ENCODE measurements around the gene QPCTL. TPM values are rescaled to one million over a fixed set of nuclear protein-coding genes. Genes with fewer than 3 reads are reported as not detected.

Gene QPCTL
- total and polyA plus RNA-seq, 9 of the 15 experiments (the other 6 are each of a cell fraction or from before 2014, with no cell fraction given): 0.99 to 31.3 (median 12.7) TPM

DNA sequence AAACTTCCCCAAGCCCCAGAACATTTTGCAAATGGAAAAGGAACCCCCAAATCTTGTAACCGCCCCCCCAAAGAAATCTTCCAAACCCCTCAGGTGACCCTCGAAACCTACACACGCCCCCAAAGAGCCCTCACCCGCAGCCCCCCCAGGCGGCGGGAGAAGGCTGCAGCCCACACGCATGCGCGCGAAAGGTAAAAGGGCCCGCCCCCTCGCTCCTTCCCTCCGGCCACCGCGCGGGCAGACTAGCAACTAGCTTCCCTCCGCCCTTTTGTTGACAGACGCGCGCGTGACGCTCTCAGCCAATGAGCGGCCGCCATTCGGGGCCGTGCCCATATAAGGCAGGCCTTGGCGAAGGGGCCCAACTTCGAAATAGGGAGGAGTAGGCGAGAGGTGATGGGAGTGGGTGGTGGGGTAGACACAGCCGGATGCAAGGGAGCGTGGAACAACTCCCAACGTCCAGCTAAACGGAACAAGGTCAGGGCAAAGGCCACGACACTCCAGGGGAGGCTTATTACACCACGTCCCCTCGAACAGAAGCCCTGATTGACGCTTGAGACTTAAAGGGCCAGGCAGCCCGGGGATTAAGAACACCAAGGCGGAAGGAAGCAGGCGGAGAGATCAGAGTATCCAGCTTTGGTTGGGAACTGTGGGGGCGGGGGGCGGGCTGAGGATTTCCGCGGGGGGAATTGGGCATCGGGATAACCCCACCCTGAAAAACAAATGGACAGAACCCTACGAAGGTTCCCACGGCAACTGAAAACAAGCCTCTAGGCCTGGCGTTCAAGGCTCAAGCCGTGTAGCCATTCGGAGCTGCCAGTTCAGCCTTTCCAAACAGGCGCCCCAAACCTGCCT is 24.9 kb downstream of the QPCTL start (continued):
- TF ChIP-seq, protein P1, sequence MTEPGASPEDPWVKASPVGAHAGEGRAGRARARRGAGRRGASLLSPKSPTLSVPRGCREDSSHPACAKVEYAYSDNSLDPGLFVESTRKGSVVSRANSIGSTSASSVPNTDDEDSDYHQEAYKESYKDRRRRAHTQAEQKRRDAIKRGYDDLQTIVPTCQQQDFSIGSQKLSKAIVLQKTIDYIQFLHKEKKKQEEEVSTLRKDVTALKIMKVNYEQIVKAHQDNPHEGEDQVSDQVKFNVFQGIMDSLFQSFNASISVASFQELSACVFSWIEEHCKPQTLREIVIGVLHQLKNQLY (CRISPR knock-in tag; conservative IDR thresholded peaks at IDR 0.05): no peak
- TF ChIP-seq, protein P2, sequence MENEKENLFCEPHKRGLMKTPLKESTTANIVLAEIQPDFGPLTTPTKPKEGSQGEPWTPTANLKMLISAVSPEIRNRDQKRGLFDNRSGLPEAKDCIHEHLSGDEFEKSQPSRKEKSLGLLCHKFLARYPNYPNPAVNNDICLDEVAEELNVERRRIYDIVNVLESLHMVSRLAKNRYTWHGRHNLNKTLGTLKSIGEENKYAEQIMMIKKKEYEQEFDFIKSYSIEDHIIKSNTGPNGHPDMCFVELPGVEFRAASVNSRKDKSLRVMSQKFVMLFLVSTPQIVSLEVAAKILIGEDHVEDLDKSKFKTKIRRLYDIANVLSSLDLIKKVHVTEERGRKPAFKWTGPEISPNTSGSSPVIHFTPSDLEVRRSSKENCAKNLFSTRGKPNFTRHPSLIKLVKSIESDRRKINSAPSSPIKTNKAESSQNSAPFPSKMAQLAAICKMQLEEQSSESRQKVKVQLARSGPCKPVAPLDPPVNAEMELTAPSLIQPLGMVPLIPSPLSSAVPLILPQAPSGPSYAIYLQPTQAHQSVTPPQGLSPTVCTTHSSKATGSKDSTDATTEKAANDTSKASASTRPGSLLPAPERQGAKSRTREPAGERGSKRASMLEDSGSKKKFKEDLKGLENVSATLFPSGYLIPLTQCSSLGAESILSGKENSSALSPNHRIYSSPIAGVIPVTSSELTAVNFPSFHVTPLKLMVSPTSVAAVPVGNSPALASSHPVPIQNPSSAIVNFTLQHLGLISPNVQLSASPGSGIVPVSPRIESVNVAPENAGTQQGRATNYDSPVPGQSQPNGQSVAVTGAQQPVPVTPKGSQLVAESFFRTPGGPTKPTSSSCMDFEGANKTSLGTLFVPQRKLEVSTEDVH (IDR thresholded peaks at IDR 0.05; ENCODE audit: low read depth, partially characterized antibody): no peak
- TF ChIP-seq ARID2 (IDR thresholded peaks at IDR 0.05) (no peak), ZNF561 (CRISPR knock-in tag; conservative IDR thresholded peaks at IDR 0.05) (no peak), ATF7 (IDR thresholded peaks at IDR 0.05) (peak; percentile 90), ZC3H8 (IDR thresholded peaks at IDR 0.05) (no peak), ZNF408 (CRISPR knock-in tag; IDR thresholded peaks at IDR 0.05; ENCODE audit: low read depth) (no peak), RBM17 (IDR thresholded peaks at IDR 0.05; ENCODE audit: borderline replicate concordance, low read depth, low read length) (no peak), ZNF551 (CRISPR knock-in tag; IDR thresholded peaks at IDR 0.05) (no peak), FOXJ3 (CRISPR knock-in tag; IDR thresholded peaks at IDR 0.05) (no peak), L3MBTL2 (IDR thresholded peaks at IDR 0.05) (peak; percentile 67), MAFK (IDR thresholded peaks at IDR 0.05; ENCODE audit: low read length) (peak; percentile 76), CBX1 (IDR thresholded peaks at IDR 0.05; ENCODE audit: low read depth) (no peak), SMC3 (conservative IDR thresholded peaks at IDR 0.05; ENCODE audit: insufficient read depth, low read depth, low read length) (no peak), LEF1 (IDR thresholded peaks at IDR 0.05) (peak; percentile 88), MYBL2 (IDR thresholded peaks at IDR 0.05; ENCODE audit: low read depth) (no peak), MYBL2 (CRISPR knock-in tag; IDR thresholded peaks at IDR 0.05; ENCODE audit: borderline replicate concordance) (no peak), SMAD2 (IDR thresholded peaks at IDR 0.05; ENCODE audit: low read depth, low read length) (no peak), KLF10 (CRISPR knock-in tag; IDR thresholded peaks at IDR 0.05) (no peak), THRAP3 (IDR thresholded peaks at IDR 0.05; ENCODE audit: borderline replicate concordance) (no peak), ZNF75A (CRISPR knock-in tag; IDR thresholded peaks at IDR 0.05) (no peak), PURB (CRISPR knock-in tag; IDR thresholded peaks at IDR 0.05; ENCODE audit: low read depth) (no peak), TEAD1 (CRISPR knock-in tag; IDR thresholded peaks at IDR 0.05) (no peak; a peak in 2 of 4 replicates)
- TF ChIP-seq, protein P3, sequence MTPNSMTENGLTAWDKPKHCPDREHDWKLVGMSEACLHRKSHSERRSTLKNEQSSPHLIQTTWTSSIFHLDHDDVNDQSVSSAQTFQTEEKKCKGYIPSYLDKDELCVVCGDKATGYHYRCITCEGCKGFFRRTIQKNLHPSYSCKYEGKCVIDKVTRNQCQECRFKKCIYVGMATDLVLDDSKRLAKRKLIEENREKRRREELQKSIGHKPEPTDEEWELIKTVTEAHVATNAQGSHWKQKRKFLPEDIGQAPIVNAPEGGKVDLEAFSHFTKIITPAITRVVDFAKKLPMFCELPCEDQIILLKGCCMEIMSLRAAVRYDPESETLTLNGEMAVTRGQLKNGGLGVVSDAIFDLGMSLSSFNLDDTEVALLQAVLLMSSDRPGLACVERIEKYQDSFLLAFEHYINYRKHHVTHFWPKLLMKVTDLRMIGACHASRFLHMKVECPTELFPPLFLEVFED (CRISPR knock-in tag; conservative IDR thresholded peaks at IDR 0.05): no peak
- TF ChIP-seq, protein P4, sequence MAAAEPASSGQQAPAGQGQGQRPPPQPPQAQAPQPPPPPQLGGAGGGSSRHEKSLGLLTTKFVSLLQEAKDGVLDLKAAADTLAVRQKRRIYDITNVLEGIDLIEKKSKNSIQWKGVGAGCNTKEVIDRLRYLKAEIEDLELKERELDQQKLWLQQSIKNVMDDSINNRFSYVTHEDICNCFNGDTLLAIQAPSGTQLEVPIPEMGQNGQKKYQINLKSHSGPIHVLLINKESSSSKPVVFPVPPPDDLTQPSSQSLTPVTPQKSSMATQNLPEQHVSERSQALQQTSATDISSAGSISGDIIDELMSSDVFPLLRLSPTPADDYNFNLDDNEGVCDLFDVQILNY (CRISPR knock-in tag; IDR thresholded peaks at IDR 0.05): no peak

Data from K562 (cell line).